Right lobe of liver (tissue), 4 donors: ENCODE data around the gene SRC.

Experiments
- POLR2A ChIP-seq: fragments of 450-650 bp; IDR thresholded peaks from one replicate; pipeline ENCODE4 v1.6.1; 2017; ENCODE audit warnings: antibody characterized with exemption, mild to moderate bottlenecking
- TF ChIP-seq, protein P1 (sequence below), 4 donors: fragments of 200-600 bp in 3 of 4; fragments of 450-650 bp in 1 of 4; IDR thresholded peaks; one replicate each; pipeline versions ENCODE4 v1.5.1 to v1.8.0; 2016 to 2022; ENCODE audit warnings: antibody characterized with exemption in 4 of 4, mild to moderate bottlenecking in 2 of 4
- donor health status: DM: no; HTN: no; CAD: no.
- donor health status: DM: no; HTN: no; CAD: no.
- donor health status: DM: no; HTN: yes; CAD: no.

- TF ChIP-seq, protein P1, sequence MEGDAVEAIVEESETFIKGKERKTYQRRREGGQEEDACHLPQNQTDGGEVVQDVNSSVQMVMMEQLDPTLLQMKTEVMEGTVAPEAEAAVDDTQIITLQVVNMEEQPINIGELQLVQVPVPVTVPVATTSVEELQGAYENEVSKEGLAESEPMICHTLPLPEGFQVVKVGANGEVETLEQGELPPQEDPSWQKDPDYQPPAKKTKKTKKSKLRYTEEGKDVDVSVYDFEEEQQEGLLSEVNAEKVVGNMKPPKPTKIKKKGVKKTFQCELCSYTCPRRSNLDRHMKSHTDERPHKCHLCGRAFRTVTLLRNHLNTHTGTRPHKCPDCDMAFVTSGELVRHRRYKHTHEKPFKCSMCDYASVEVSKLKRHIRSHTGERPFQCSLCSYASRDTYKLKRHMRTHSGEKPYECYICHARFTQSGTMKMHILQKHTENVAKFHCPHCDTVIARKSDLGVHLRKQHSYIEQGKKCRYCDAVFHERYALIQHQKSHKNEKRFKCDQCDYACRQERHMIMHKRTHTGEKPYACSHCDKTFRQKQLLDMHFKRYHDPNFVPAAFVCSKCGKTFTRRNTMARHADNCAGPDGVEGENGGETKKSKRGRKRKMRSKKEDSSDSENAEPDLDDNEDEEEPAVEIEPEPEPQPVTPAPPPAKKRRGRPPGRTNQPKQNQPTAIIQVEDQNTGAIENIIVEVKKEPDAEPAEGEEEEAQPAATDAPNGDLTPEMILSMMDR (IDR thresholded peaks at IDR 0.05) = no peak
- no peak for TF ChIP-seq POLR2A
Measured at GRCh38 chr20:37309936-37310590, 35.9 kb upstream of the SRC start.
